Measurements from ENCODE around the gene RBPJL.

The RBPJL gene

GRCh38 chr20:45363611-45364492 lies 57.2 kb downstream of the RBPJL start:
- DNase-seq, result no peak

DNA sequence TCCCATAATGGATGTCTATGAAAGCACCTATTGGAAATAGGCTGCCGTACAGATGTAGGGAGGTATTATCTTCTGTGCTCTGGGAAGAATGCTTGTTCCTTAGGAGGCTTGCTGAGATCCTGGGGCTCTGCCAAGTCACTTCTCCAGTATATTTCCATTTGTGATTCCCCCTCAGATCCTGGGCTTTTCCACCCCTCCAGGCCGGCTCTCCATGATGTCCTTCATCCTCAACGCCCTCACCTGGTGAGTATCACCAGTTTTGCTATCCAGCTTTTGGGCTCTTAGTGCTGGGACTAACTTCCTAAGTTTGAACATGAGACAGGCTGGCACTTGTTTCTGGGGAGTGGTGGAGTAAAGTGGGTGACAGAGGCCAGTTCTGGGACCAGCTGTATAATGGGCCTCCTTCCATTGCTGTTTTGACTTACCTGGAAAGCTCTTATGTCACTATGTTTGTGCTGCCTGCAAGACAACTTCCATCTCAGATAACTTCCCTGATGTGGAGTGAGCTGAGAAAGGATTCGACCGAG lies 58.9 kb downstream of the RBPJL start:
- no peak for DNase-seq

GRCh38 chr20:45366192-45366591 lies 59.6 kb downstream of the RBPJL start:
- no peak for DNase-seq

GRCh38 chr20:45366631-45367030 lies 60.0 kb downstream of the RBPJL start:
- DNase-seq, result no peak

- no peak for DNase-seq
Measured at GRCh38 chr20:45367126-45367525, 60.5 kb downstream of the RBPJL start.
